H1 (cell line): ENCODE measurements around the gene MRPL41. TPM values are rescaled to one million over a fixed set of nuclear protein-coding genes. Genes with fewer than 3 reads are reported as not detected.

Source experiments
- CTCF ChIA-PET: fragments of 300-600 bp; sonication (Branson Sonifier 250); formaldehyde crosslinking; loops from one replicate; lab custom pipeline; 2021; ENCODE audit not compliant: partially characterized antibody; lab: Charles Lee
- POLR2A ChIA-PET: fragments of 300-600 bp; sonication (Branson Sonifier 250); formaldehyde crosslinking; loops from one replicate; lab custom pipeline; 2021; ENCODE audit warnings: inconsistent platforms; ENCODE audit not compliant: partially characterized antibody; lab: Charles Lee
- DNase-seq, 2 experiments: peaks; one replicate each; pipeline versions ENCODE4 v3.0.0 to v3.0.0-alpha.2; 2010 to 2022; ENCODE audit warnings: low spot score in 2 of 2, low read depth in 1 of 2, mixed read lengths in 1 of 2
- FAIRE-seq: peaks from 2 replicates; lab custom pipeline; 2011; peaks lifted over from hg19 to GRCh38; lab: Jason Lieb, UNC
- H2AFZ ChIP-seq: 2 replicates; pipeline ENCODE4 v1.8.1; 2012; ENCODE audit warnings: low read length, inconsistent platforms
- H2AK5ac ChIP-seq: 2 replicates; pipeline ENCODE4 v1.6.1; 2013; ENCODE audit warnings: low read depth, low read length
- H2BK120ac ChIP-seq: replicated peaks from 2 replicates; pipeline ENCODE3; 2013; ENCODE audit warnings: low read depth, low read length, inconsistent platforms
- H2BK12ac ChIP-seq: 2 replicates; pipeline ENCODE4 v1.6.1; 2013; ENCODE audit warnings: low read depth, low read length
- H2BK15ac ChIP-seq: 2 replicates; pipeline ENCODE4 v1.6.1; 2013; ENCODE audit warnings: low read length
- H2BK20ac ChIP-seq: 2 replicates; pipeline ENCODE4 v1.6.1; 2013; ENCODE audit warnings: low read length
- H2BK5ac ChIP-seq: 2 replicates; pipeline ENCODE4 v1.6.1; 2013; ENCODE audit warnings: low read depth, low read length
- H3K14ac ChIP-seq: 2 replicates; pipeline ENCODE4 v1.6.1; 2013; ENCODE audit warnings: inconsistent platforms; ENCODE audit not compliant: insufficient read length
- H3K18ac ChIP-seq: 2 replicates; pipeline ENCODE4 v1.6.1; 2013; ENCODE audit warnings: low read length; ENCODE audit errors: extremely low read depth
- H3K23ac ChIP-seq: 2 replicates; pipeline ENCODE4 v1.6.1; 2013; ENCODE audit warnings: inconsistent platforms; ENCODE audit not compliant: insufficient read length
- H3K23me2 ChIP-seq: 2 replicates; pipeline ENCODE4 v1.6.1; 2013; ENCODE audit warnings: low read depth, low read length
- H3K27ac ChIP-seq: 2 replicates; pipeline ENCODE4 v1.6.1; 2011; ENCODE audit warnings: low read depth, low read length, inconsistent platforms
- H3K27me3 ChIP-seq, 4 experiments: replicated peaks in 1 of 4; 1 replicate in 1 of 4; 2 replicates in 3 of 4; pipeline versions ENCODE4 v1.6.1 to v1.8.1; 2011 to 2013; ENCODE audit warnings: low read length in 3 of 4, mild to moderate bottlenecking in 3 of 4, inconsistent platforms in 2 of 4, mixed read lengths in 2 of 4, moderate library complexity in 1 of 4; ENCODE audit not compliant: control insufficient read depth in 3 of 4, insufficient read depth in 3 of 4; ENCODE audit errors: extremely low read depth in 1 of 4
- H3K36me3 ChIP-seq, 4 experiments: 2 replicates each; pipeline versions ENCODE4 v1.6.1 to v1.8.1; 2011 to 2013; ENCODE audit warnings: mild to moderate bottlenecking in 4 of 4, low read length in 3 of 4, moderate library complexity in 2 of 4, control low read depth in 1 of 4, inconsistent platforms in 1 of 4; ENCODE audit not compliant: insufficient read depth in 4 of 4, control insufficient read depth in 2 of 4
- H3K4ac ChIP-seq: replicated peaks from 2 replicates; pipeline ENCODE3; 2013; ENCODE audit warnings: low read length, low read depth, mixed read lengths, inconsistent platforms; ENCODE audit not compliant: insufficient read length
- H3K4me1 ChIP-seq, 4 experiments: replicated peaks in 1 of 4; 1 replicate in 1 of 4; 2 replicates in 3 of 4; pipeline versions ENCODE4 v1.6.1 to v1.8.1; 2011 to 2013; ENCODE audit warnings: low read length in 3 of 4, inconsistent platforms in 2 of 4, mixed read lengths in 1 of 4; ENCODE audit not compliant: insufficient read depth in 4 of 4, control insufficient read depth in 3 of 4
- H3K4me2 ChIP-seq, 2 experiments: 2 replicates each; pipeline versions ENCODE4 v1.6.1 to v1.8.1; 2011 to 2013; ENCODE audit warnings: low read depth in 2 of 2, low read length in 2 of 2, control low read depth in 1 of 2, inconsistent platforms in 1 of 2, mild to moderate bottlenecking in 1 of 2; ENCODE audit not compliant: insufficient read depth in 1 of 2
- H3K4me3 ChIP-seq, 4 experiments: fragments of 200-600, 300-600 bp in 1 of 4; sonication (generic), shearing (Covaris generic), sonication (Bioruptor Twin) in 1 of 4; 2 replicates each; pipeline versions ENCODE4 v1.5.1 to v1.8.1; 2011 to 2016; ENCODE audit warnings: low read length in 4 of 4, low read depth in 3 of 4, control low read depth in 2 of 4, inconsistent platforms in 2 of 4, mild to moderate bottlenecking in 2 of 4, mixed read lengths in 1 of 4, moderate library complexity in 1 of 4; ENCODE audit not compliant: insufficient read depth in 2 of 4; ENCODE audit errors: extremely low read depth in 1 of 4
- H3K56ac ChIP-seq: replicated peaks from 2 replicates; pipeline ENCODE3; 2013; ENCODE audit warnings: low read depth, mild to moderate bottlenecking, mixed read lengths, low read length, inconsistent platforms; ENCODE audit not compliant: insufficient read length
- H3K79me1 ChIP-seq: 2 replicates; pipeline ENCODE4 v1.6.1; 2013; ENCODE audit warnings: low read depth, low read length, control low read depth
- H3K79me2 ChIP-seq, 2 experiments: 2 replicates each; pipeline versions ENCODE4 v1.6.1 to v1.8.1; 2012 to 2013; ENCODE audit warnings: low read length in 2 of 2, mild to moderate bottlenecking in 2 of 2, inconsistent platforms in 1 of 2; ENCODE audit not compliant: insufficient read depth in 2 of 2, control insufficient read depth in 1 of 2
- H3K9ac ChIP-seq, 4 experiments: replicated peaks in 1 of 4; 1 replicate in 1 of 4; 2 replicates in 3 of 4; pipeline versions ENCODE4 v1.6.1 to v1.8.1; 2011 to 2013; ENCODE audit warnings: low read depth in 3 of 4, low read length in 3 of 4, control low read depth in 2 of 4, mild to moderate bottlenecking in 2 of 4, moderate library complexity in 2 of 4, inconsistent platforms in 1 of 4; ENCODE audit errors: extremely low read depth in 1 of 4
- H3K9me3 ChIP-seq, 2 experiments: 2 replicates each; pipeline versions ENCODE4 v1.6.1 to v1.8.1; 2012 to 2013; ENCODE audit warnings: mild to moderate bottlenecking in 2 of 2, moderate library complexity in 2 of 2, control low read depth in 1 of 2, inconsistent platforms in 1 of 2, low read depth in 1 of 2, low read length in 1 of 2, mixed read lengths in 1 of 2; ENCODE audit not compliant: insufficient read depth in 2 of 2
- H4K20me1 ChIP-seq, 2 experiments: replicated peaks in 1 of 2; 2 replicates each; pipeline versions ENCODE3 to v1.8.1; 2011 to 2013; ENCODE audit warnings: inconsistent platforms in 2 of 2, low read length in 2 of 2, mild to moderate bottlenecking in 1 of 2; ENCODE audit not compliant: insufficient read depth in 2 of 2, control insufficient read depth in 1 of 2
- H4K5ac ChIP-seq: 2 replicates; pipeline ENCODE4 v1.6.1; 2013; ENCODE audit warnings: low read length, low read depth, mixed read lengths, inconsistent platforms; ENCODE audit not compliant: insufficient read length
- H4K8ac ChIP-seq: 2 replicates; pipeline ENCODE4 v1.8.0; 2013; ENCODE audit warnings: mild to moderate bottlenecking, moderate library complexity, low read length, inconsistent platforms; ENCODE audit not compliant: insufficient read depth; ENCODE audit errors: extremely low read depth
- H4K91ac ChIP-seq: replicated peaks from 2 replicates; pipeline ENCODE3; 2013; ENCODE audit warnings: low read length, mixed read lengths, inconsistent platforms; ENCODE audit not compliant: insufficient read length
- ATF3 ChIP-seq: IDR thresholded peaks from 2 replicates; pipeline ENCODE4 v1.6.1; 2011; ENCODE audit warnings: low read depth, mild to moderate bottlenecking, low read length; ENCODE audit not compliant: insufficient read depth
- KDM5A ChIP-seq: fragments of 200-600 bp; IDR thresholded peaks from 2 replicates; pipeline ENCODE4 v1.7.1; 2012; ENCODE audit warnings: mild to moderate bottlenecking, low read length, inconsistent platforms, mixed read lengths
- WGBS, 2 experiments: shearing (Covaris generic) in 1 of 2; methylation state at CpG; one replicate each; pipeline versions ENCODE4 v1.1.6 to v1.1.7; 2013 to 2015; ENCODE audit warnings: low lambda C conversion rate in 2 of 2, mixed read lengths in 2 of 2, inconsistent platforms in 1 of 2, low coverage in 1 of 2, missing lambda C conversion rate in 1 of 2; ENCODE audit not compliant: insufficient replicate concordance in 2 of 2, insufficient coverage in 1 of 2, insufficient read length in 1 of 2; ENCODE audit errors: extremely low coverage in 1 of 2, missing lambda C conversion rate in 1 of 2; 5-methylcytosine and 5-hydroxymethylcytosine counted together
- polyA plus RNA-seq, 7 experiments: library from polyadenylated mRNA; depleted of rRNA in 3 of 7; stranded (reverse) in 5 of 7; unstranded in 2 of 7; fragments of >200 nt in 5 of 7; fragments of 200-250 nt in 2 of 7; gene quantifications; 1 replicate in 5 of 7; 2 replicates in 1 of 7; 4 replicates in 1 of 7; pipeline versions ENCODE4 v1.2.1 to v1.2.3, GENCODE V29; 2011 to 2013; ENCODE audit warnings: missing spikeins in 2 of 7, mixed read lengths in 2 of 7
- total RNA-seq: library from RNA; stranded (reverse); fragmentation: NEBNext Ultra II Directional; extraction: Animal tissue kit (Norgen Biotek cat#: 25700); gene quantifications from 2 replicates; pipeline ENCODE4 v1.2.1, GENCODE V29; 2021

Gene MRPL41
- total and polyA plus RNA-seq, 2 of the 8 experiments (the other 6 are each of a cell fraction or from before 2014, with no cell fraction given) = 47.2 to 58.1 TPM

- Histone ChIP-seq H4K8ac (no peak overlapping the region; the same call in 1 of the 2 replicates), H3K23ac (no peak overlapping the region), H3K36me3 (peaks cover 27 to 63% (median 48%) of the 10 kb centered on the region in 4 experiments), H4K5ac (no peak overlapping the region), H3K4ac (no peak overlapping the region), H3K9me3 (no peaks in the 10 kb centered on the region), H2BK15ac (no peak overlapping the region), H2BK12ac (no peak overlapping the region), H3K9ac (no peak overlapping the region), H3K14ac (no peak overlapping the region), H3K56ac (no peak overlapping the region), H3K79me1 (peaks cover 25% of the 10 kb centered on the region), H3K4me3 (no peak overlapping the region), H3K27me3 (no peaks in the 10 kb centered on the region), H4K91ac (no peak overlapping the region), H2AK5ac (no peak overlapping the region), H4K20me1 (peaks cover 19 to 53% of the 10 kb centered on the region in 2 experiments), H2BK5ac (no peak overlapping the region), H3K27ac (no peak overlapping the region), H2BK20ac (no peak overlapping the region), H2AFZ (no peak overlapping the region), H3K4me2 (no peak overlapping the region), H3K4me1 (peaks cover 0 to 15% (median 6%) of the 10 kb centered on the region in 4 experiments; a peak in 5 of 7 replicates), H3K18ac (no peak overlapping the region), H3K79me2 (peaks cover 0 to 7% of the 10 kb centered on the region in 2 experiments; a peak in 1 of 4 replicates), H3K23me2 (no peaks in the 10 kb centered on the region), H2BK120ac (no peak overlapping the region)
- no peak for DNase-seq
- FAIRE-seq = no peak
- CTCF ChIA-PET = interaction anchor here (0.7 to 5.9 kb wide), 8 partner anchors 9 to 89 kb away, joined by 3 to 46 read pairs (median 6); no protein-coding TSS in a partner anchor
- WGBS, 2 experiments = 87% methylated on average over 14 of the region's 14 CpGs; no CpG with 5 or more reads in 1 of the 2 experiments
- POLR2A ChIA-PET = interaction anchor here (3.2 kb wide), 1 partner anchor 10 kb away, joined by 13 read pairs; no protein-coding TSS in a partner anchor
- no peak for TF ChIP-seq ATF3
- TF ChIP-seq KDM5A = no peak
These were observed 31.7 kb downstream of the MRPL41 start for GRCh38 chr9:137583347-137583746.
